Thyroid gland (tissue), 4 donors: ENCODE measurements around the gene KASH5. TPM values are rescaled to one million over a fixed set of nuclear protein-coding genes. Genes with fewer than 3 reads are reported as not detected.

Experiments
- DNase-seq, 2 donors: peaks; one replicate each; pipeline ENCODE4 v3.0.0-alpha.2; 2019
- H3K27ac ChIP-seq, 3 donors: fragments of 200-600 bp; sonication (generic); 1 replicate in 2 of 3; 2 replicates in 1 of 3; pipeline ENCODE4 v1.5.1; 2016 to 2019; ENCODE audit warnings: mild to moderate bottlenecking in 1 of 3, moderate library complexity in 1 of 3
- H3K27me3 ChIP-seq: fragments of 200-600 bp; sonication (generic); one replicate; pipeline ENCODE4 v1.5.1; 2019
- H3K36me3 ChIP-seq, 2 donors: fragments of 200-600 bp; sonication (generic); one replicate each; pipeline ENCODE4 v1.5.1; 2016 to 2019
- H3K4me1 ChIP-seq, 2 donors: fragments of 200-600 bp; sonication (generic); one replicate each; pipeline ENCODE4 v1.5.1; 2017 to 2019
- H3K4me3 ChIP-seq, 3 donors: fragments of 200-600 bp; sonication (generic); replicated peaks in 1 of 3; 1 replicate in 2 of 3; 2 replicates in 1 of 3; pipeline ENCODE4 v1.5.1; 2016; ENCODE audit warnings: mild to moderate bottlenecking in 1 of 3
- H3K9me3 ChIP-seq: fragments of 200-600 bp; sonication (generic); one replicate; pipeline ENCODE4 v1.5.1; 2017
- CTCF ChIP-seq, 6 experiments: fragments of 200-600 bp in 3 of 6; fragments of 450-650 bp in 3 of 6; sonication (generic) in 3 of 6; IDR thresholded peaks; one replicate each; pipeline ENCODE4 v1.5.1; 2016 to 2019; ENCODE audit warnings: antibody characterized with exemption in 6 of 6, mild to moderate bottlenecking in 2 of 6, inconsistent platforms in 1 of 6, moderate library complexity in 1 of 6
- POLR2A ChIP-seq, 2 donors: fragments of 450-650 bp; IDR thresholded peaks; one replicate each; pipeline ENCODE4 v1.6.1; 2017; ENCODE audit warnings: antibody characterized with exemption in 2 of 2, mild to moderate bottlenecking in 2 of 2, moderate library complexity in 1 of 2
- WGBS, 2 donors: methylation state at CpG; one replicate each; pipeline ENCODE4 v1.1.5; 2017; 5-methylcytosine and 5-hydroxymethylcytosine counted together
- intact Hi-C: fragments of 100-400 bp; cut with DNase I; formaldehyde crosslinking; loops from one replicate; pipeline ENCODE4 v1.15.1; 2023
- total RNA-seq, 4 donors: library from RNA; depleted of rRNA; stranded (reverse); fragments of >200 nt; gene quantifications; one replicate each; pipeline ENCODE4 v1.2.3, GENCODE V29; 2016

KASH5 gene
- total RNA-seq, 4 donors from 2014 or later = 1.3 TPM; not detected in 3

GRCh38 chr19:49378512-49378911, 9.5 kb upstream of the KASH5 start:
- intact Hi-C loops = no loop called here
- Histone ChIP-seq H3K27ac (no peak overlapping the region), H3K4me1 (no peaks in the 10 kb centered on the region), H3K4me3 (no peak overlapping the region), H3K27me3 (no peaks in the 10 kb centered on the region), H3K9me3 (no peaks in the 10 kb centered on the region), H3K36me3 (no peaks in the 10 kb centered on the region)
- TF ChIP-seq CTCF (IDR thresholded peaks at IDR 0.05) = no peak
- 72 to 76% methylated on average over 3 of the region's 3 CpGs for WGBS, 2 donors
- no peak for DNase-seq

- no peaks in the 10 kb centered on the region for H3K9me3 ChIP-seq
- DNase-seq = no peak
- no peaks in the 10 kb centered on the region for H3K27me3 ChIP-seq
- H3K36me3 ChIP-seq = no peaks in the 10 kb centered on the region
- TF ChIP-seq CTCF (IDR thresholded peaks at IDR 0.05) (no peak), POLR2A (IDR thresholded peaks at IDR 0.05) (no peak)
- H3K4me1 ChIP-seq = no peaks in the 10 kb centered on the region
- no peak overlapping the region for H3K4me3 ChIP-seq
- intact Hi-C loops = no loop called here
- WGBS, 2 donors = 93 to 94% methylated on average over 3 of the region's 3 CpGs
- H3K27ac ChIP-seq = no peak overlapping the region
Measured at GRCh38 chr19:49380391-49380790, 7.7 kb upstream of the KASH5 start.

GRCh38 chr19:49382639-49383038, 5.4 kb upstream of the KASH5 start:
- WGBS, 2 donors = 94% methylated on average over 5 of the region's 5 CpGs
- no peak overlapping the region for H3K4me3 ChIP-seq
- DNase-seq = no peak
- H3K36me3 ChIP-seq = no peaks in the 10 kb centered on the region
- no peaks in the 10 kb centered on the region for H3K9me3 ChIP-seq
- TF ChIP-seq CTCF (IDR thresholded peaks at IDR 0.05) (no peak), POLR2A (IDR thresholded peaks at IDR 0.05) (no peak)
- no peak overlapping the region for H3K27ac ChIP-seq
- intact Hi-C loops = no loop called here
- H3K4me1 ChIP-seq = no peaks in the 10 kb centered on the region
- H3K27me3 ChIP-seq = no peaks in the 10 kb centered on the region

- no peaks in the 10 kb centered on the region for H3K36me3 ChIP-seq
- no peak for DNase-seq
- no peak overlapping the region for H3K4me3 ChIP-seq
- H3K27ac ChIP-seq = no peak overlapping the region
- 57 to 90% methylated on average over 1 of the region's 1 CpG for WGBS, 2 donors
- H3K27me3 ChIP-seq = no peaks in the 10 kb centered on the region
- intact Hi-C loops = no loop called here
- no peaks in the 10 kb centered on the region for H3K4me1 ChIP-seq
- H3K9me3 ChIP-seq = no peaks in the 10 kb centered on the region
- TF ChIP-seq CTCF (IDR thresholded peaks at IDR 0.05) (no peak), POLR2A (IDR thresholded peaks at IDR 0.05) (no peak)
Measured at GRCh38 chr19:49383599-49383998, 4.5 kb upstream of the KASH5 start.

- intact Hi-C loops = no loop called here
- TF ChIP-seq CTCF (IDR thresholded peaks at IDR 0.05) = no peak
- no peak for TF ChIP-seq POLR2A (IDR thresholded peaks at IDR 0.05)
- Histone ChIP-seq H3K9me3 (no peaks in the 10 kb centered on the region), H3K27ac (no peak overlapping the region), H3K27me3 (no peaks in the 10 kb centered on the region), H3K4me1 (no peaks in the 10 kb centered on the region), H3K4me3 (no peak overlapping the region), H3K36me3 (no peaks in the 10 kb centered on the region)
- 95 to 97% methylated on average over 18 to 20 of the region's 20 CpGs for WGBS, 2 donors
- no peak for DNase-seq
Measured at GRCh38 chr19:49389406-49389805, 1.4 kb downstream of the KASH5 start.
